ENCODE results near the gene TFG.
"Not testable (repeated sequence)": the region's sequence is repeated elsewhere in the genome, so short reads cannot be mapped to it uniquely, and the experiment has no call there.

Gene TFG

GRCh38 chr3:100708989-100709841, at the start of gene TFG:
TFG (plus strand) TSS chr3:100709494; CDS start chr3:100713686, 4,192 bp downstream.
- peak; percentile 99 for FAIRE-seq

DNA sequence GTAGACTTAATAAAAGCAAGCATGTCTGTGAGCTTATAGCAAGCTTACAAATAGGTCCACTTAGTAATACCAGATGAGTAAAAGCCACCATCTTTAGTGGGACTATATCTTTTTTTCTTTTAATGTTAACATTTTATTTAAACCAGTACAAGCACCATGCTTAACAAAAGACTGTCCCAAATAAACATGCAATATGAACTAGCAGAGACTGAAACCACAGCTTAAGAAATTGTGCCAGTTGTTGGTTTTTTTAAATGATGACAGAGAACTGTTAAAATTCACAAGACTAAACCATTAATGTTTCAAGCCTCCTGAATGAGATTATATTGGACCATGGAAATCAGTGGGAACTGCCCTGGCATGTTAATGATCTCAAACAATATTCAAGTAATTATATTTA, 48.0 kb upstream of the TFG start:
- not testable (repeated sequence) for FAIRE-seq

DNA sequence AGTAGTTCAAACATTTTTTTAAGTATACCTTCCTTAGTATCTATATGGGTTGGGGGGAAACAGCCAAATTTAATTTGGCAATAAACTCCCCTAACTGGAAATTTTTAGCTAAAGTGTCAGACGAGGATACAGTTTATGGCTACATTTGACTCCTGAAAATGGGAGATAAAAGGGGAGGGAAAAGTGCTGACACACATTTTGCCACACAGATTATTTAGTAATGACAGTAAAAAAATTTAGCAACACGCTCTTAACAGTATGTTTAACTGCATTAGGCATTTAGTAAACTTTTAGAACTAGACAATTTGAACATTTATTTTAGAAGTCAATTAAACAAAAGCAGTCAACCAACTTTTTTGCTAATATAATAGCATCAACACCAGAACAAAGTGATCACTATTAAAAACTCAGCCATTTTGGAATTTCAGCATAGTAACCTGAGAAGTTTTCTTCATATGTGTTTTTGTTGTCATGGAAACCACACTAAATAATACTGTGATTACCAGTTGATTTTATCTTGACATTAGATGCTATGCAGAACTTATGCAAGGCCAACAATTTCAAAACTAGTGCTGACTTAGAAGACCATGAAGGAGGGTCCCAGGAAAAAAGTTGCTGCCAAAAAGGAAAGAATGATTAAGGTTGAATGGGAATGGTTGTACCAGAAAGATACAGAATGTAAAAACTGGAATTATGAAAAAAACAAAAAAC, 47.0 kb upstream of the TFG start:
- peak; percentile 45 for FAIRE-seq

DNA sequence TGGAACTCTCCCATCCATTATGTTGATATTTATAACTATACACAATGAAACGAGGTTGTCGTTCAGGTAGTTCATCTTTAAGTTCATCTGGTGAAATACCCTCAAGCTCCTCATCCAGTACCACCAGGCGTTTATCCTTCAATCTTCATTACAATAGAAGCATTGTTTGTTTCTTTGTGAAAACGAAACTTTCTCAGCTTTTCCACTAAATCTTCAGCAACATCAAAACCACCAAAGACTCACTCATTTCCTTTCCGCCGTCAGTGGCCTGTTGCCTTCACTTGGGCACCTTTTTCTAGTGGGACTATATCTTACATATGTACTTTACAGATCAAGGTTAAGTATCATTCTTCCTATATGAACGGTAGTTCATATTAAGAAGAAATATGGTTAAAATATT, 44.1 kb upstream of the TFG start:
- FAIRE-seq: no peak

GRCh38 chr3:100666699-100667098, 42.6 kb upstream of the TFG start:
- FAIRE-seq: not testable (repeated sequence)

GRCh38 chr3:100667316-100667715, 42.0 kb upstream of the TFG start:
- not testable (repeated sequence) for FAIRE-seq

DNA sequence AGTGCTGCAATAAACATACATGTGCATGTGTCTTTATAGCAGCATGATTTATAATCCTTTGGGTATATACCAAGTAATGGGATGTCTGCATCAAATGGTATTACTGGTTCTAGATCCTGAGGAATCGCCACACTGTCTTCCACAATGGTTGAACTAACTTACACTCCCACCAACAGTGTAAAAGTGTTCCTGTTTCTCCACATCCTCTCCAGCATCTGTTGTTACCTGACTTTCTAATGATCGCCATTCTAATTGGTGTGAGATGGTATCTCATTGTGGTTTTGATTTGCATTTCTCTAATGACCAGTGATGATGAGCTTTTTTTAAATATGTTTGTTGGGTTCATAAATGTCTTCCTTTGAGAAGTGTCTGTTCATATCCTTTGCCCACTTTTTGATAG, 38.3 kb upstream of the TFG start:
- FAIRE-seq: not testable (repeated sequence)

DNA sequence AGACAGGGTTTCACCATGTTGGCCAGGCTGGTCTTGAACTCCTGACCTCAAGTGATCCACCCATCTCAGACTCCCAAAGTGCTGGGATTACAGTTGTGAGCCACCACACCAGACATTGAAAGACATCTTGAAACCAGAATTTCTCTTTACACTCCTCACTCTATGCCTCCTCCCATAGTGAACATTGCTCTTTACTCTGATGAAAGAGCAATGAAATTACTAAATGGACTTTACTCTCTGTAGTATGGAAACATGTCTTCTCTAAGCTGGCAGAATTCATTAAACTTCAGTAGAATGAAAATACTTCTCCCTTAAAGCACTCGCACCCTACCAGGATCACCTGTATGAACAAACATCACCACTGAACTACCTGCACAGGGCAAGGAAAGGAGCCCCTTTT, 27.8 kb upstream of the TFG start:
- FAIRE-seq: no peak

DNA sequence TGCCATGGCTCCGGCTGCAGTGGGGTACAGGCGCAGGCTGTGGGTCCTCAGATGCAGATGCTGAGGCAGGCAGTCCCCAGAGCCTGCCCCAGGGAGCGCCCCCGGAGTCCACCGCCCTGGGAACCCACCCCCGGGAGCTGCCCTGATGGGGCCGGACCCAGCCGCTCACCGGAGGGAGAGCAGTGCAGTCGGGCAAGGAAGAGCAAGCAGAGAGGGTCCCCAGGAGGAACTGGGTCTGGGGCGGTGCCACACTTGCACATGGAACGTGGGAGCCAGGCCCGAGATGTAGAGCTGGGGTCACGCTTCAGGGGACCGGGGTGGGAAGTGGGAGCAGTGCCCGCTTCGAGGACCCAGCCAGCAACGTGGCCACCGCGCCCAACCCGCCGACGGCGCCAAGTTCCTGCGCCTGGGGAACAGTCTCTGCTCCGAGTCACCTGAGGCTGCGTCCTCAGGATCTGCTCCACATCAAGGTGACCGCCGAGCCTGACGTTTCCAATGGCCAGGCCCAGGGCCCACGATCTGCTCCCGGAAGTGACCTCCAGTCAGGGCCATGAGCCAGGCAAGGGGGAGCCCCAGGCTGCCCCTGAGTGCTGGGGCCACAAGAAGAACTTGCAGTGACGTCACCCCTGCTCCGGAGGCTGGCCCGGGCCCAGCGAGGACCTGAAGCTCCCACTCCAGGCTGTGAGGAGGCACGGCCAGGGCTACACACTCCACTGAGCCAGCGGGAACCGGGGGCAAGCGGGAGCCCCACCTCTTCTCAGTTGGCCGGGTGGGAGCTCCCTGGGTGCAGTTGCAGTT, 27.0 kb upstream of the TFG start:
- FAIRE-seq: no peak

GRCh38 chr3:100682854-100683760, 26.2 kb upstream of the TFG start:
- no peak for FAIRE-seq

DNA sequence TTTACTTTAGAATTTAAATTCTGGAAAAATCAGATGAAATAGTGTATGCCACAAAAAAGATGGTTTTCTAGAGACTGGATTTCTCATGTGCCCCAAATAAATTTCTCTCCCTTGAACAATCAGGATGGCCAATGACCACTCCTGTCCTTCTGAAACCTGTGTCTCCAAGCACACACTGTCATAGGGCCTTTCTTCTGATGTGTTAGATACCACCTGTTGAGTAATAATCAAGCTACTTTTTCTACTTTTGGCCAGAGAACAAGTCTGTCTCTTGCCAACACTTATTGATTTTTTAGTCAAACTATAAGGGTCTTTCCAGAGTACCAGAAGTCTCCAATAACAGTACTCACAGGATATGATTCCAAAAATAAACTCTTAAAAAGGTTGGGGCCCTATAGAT, 16.1 kb upstream of the TFG start:
- FAIRE-seq: no peak

DNA sequence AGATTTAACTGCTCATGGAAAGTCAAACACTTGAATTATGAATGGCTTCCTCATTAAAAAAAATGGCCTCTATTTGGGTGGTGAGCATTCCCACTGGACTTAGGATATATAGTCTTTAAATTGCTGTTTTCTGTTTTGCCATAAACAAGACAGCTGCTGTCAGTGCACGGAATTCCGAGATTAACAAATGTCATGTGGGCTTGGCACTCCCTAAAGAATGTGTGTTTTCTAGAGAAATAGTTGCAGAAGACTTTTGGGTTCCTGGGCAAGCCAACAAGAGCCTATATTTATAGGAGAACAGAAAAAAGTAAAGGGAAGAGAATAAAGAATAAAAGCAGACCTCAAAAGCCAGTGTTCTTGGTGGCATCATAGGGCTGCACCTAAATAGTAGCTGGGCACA, 13.6 kb upstream of the TFG start:
- no peak for FAIRE-seq

GRCh38 chr3:100696161-100696560, 13.1 kb upstream of the TFG start:
- no peak for FAIRE-seq

DNA sequence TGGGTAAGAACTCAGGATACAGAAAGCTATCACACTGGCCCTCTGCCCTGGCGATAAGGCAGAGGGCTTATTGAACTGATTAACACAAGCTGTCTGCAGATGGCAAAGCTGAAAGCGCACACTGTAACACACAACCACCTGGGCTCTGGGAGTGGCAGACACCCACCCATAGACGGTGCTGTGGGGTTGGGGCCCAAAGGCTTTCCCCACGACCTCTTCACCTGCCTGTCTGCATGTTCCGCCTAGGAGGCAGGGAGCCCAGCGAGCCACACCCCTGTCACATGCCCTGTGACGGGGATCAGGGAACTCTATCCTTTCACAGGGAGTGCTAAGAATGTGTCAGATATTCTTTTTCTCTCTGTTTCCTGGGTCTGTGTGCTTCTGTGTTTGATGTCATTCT, 12.1 kb upstream of the TFG start:
- FAIRE-seq: no peak

- FAIRE-seq: no peak
These were observed 11.5 kb upstream of the TFG start for GRCh38 chr3:100697723-100698285.

GRCh38 chr3:100698736-100699135, 10.6 kb upstream of the TFG start:
- no peak for FAIRE-seq

- no peak for FAIRE-seq
These were observed 8.6 kb upstream of the TFG start for GRCh38 chr3:100700708-100701107.

- FAIRE-seq: no peak
These were observed 7.0 kb upstream of the TFG start for GRCh38 chr3:100702082-100702979.

DNA sequence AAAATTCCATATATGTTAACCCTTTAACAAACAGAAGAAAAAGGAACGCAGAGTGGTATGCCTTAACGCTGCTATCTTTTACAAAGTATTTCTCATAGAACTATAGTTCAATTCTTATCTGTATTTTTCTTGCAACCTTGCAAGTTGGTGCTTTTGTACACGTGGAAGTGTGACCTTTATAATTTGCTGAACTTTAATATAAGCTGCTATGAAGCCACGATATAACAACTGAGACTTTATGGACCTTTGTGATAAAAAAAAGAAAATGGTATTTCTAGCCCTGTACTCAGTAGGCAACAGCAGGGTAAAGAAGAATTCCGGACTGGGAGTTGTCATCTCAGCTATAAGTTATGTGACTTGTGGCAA, 6.3 kb upstream of the TFG start:
- no peak for FAIRE-seq

- FAIRE-seq: no peak
These were observed 5.4 kb upstream of the TFG start for GRCh38 chr3:100703865-100704264.

DNA sequence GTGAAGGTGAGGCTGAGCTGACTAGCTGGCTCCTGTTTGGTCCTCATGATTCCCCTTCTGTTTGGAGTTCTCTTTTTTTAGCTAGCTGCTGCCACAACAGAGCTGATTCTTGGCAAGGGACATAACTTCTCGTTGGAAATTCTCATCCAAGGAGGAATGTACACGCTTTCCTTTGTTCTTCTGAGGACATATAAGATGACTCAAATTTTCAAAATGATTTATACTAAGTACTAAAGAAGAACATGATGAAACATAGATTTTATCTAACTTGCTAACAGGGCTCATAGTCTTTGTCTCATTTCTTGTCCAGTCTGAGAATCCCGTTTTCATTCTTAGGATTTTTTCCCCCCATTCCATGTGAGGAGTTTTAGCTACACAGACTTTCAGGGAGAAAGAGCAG, 2.9 kb upstream of the TFG start:
- no peak for FAIRE-seq
